Measurements from ENCODE around the gene CLCN6.

Gene CLCN6

DNA sequence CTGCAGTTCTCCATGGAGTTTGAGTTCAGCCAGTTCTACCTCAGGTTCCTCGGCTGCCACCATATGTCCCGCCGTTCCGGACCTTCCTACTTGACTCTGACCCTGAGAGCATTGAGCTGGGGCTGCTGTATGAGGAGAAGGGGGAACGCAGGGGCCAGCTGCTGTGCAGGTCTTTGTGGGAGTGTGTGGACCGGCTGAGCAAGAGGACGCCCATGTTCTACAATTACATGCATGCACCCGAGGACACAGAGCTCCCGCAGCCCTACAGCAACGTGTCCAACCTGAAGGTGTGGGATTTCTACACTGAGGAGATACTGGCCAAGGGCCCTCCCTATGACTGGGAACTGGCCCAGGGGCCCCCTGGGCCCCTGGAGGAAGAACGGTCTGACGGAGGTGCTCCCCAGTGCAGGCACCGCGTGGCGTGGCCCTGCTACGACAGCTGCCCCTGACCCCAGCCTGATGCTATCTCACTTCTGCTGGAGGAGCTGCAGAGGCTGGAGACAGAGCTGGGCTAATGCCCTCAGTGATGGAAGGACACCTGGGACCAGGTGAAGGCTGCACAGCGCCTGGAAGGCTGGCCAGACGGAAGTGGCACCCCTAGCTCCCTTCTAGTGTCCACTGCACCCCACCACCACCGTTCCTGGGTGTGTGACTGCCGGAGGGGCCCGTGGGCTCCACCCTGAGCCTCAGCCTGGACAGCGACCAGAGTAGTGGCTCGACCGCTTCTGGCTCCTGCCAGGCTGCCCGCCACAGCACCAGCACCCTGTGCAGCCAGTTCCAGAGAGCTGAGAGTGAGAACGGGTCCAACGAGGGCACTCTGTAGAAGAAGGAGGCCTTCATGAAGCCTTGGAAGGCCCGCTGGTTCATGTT lies 73.6 kb downstream of the CLCN6 start:
- DNase-seq (ENCODE audit: low spot score) = no peak

DNA sequence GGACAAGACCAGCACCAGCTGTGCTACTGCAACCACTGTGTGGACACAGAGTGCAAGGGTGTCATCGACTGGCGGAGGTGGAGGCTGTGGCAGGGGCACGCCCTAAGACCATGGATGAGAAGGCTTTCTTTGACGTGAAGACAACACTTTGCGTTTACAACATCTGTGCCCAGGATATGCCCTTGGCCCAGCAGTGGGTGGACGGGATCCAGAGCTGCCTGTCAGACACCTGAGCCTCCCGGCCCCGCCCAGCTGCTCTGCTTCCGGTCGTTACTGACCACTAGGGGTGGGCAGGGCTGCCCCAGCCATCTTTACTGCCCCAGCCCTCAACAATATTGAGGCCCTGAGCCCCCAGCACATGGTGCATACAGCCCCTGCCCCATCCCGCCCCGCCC lies 74.2 kb downstream of the CLCN6 start:
- no peak for DNase-seq (ENCODE audit: low spot score)

DNA sequence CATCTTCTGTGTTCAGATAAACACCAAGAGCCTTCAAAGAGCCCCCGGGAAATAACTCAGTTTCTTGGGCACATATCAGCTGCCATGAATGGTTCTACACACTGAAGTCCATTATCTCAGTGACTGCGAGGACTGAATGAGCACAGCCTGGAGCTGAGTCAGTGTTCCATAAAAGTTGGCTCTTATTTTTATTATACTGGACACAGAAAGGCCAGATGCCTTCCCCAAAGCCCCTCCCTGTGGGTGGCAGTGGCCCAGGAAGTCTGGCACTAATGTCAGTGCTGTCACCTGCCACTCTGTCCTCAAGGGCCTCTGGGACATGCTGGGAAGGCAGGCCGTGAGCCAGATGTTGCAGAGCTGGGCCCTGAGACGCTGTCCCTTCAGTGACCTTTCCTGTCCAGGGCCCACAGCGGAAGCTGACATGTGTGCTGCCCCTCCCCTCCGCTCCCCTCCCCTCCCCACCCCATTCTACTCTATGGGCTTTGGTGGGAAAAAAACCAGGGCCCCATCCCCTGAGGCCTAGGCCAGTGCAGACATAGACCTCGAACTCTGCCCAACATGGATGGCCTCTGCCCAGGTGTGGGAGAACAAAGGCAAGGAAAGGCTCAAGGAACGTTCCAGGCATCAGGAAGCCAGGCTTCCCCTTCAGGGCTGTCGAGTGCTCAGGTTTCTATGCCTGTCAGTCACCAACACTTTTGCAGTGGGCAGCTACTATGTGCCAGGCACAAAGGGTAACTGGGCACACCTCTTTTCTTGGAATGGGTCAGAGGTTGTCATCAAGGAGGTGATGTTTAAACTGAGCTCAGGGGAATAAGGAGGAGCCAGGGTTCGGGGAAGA lies 75.1 kb downstream of the CLCN6 start:
- no peak for DNase-seq (ENCODE audit: low spot score)

DNA sequence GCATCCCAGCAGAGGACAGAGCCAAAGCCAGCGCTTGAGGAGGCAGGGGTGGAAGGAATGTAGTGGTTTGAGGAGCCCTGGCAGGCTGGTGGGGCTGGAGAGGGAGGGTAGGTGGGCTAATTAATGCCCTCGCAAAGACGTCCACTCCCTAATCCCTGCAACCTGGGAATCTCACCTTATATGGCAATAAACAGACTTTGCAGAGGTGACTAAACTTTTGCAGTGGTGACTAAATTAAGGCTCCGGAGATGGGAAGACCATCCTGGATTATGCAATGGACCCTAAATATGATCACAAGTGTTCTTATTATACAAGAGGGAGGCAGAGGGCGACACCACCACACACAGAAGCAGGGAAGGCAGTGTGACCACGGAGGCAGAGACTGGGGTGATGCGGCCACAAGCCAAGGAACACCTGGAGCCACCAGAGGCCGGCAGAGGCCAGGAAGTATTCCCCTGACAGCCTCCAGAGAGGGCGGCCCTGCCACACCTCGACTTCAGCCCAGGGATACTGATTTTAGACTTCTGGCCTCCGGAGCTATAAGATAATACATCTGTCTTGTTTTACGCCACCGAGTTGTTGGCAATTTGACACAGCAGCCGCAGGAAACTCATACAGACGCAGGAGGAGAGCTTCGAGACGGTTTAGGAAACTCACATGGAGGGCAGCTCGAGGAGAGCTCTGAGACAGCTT lies 75.9 kb downstream of the CLCN6 start:
- DNase-seq (ENCODE audit: low spot score) = no peak

DNA sequence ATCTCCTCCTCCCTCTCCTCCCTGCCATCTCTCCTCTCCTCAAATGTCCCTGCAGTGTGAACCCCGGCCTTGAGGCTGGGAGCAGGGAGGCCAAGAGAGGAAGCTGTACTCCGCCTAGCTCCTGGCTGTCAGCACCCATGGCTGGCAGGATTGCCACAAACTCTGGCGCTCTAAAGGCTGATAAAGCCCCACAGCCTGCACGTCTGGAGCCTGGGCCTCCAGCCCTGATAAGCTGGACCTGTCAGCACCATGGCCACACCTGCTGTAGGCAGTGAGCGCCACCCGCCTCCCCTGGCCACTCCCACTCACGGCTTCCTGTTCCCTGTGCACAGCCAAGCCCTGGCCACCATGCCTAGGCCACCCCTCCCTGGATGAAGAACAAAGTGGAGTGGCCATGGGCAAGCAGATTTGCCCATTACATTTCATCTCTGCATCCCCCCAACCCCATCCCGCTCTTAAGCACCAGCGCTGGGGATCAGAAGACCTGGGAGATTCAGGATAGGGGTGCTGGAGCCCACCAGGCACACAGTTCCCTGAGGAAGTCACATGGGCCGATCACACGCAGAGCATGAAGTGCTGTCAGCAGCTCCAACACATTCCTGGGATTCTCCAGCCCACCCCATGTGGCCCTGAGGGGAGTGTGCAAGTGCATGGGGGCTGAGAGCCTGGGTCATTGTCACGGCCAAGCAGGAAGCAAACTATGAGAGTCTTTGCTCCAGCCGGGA lies 77.0 kb downstream of the CLCN6 start:
- DNase-seq (ENCODE audit: low spot score) = no peak

DNA sequence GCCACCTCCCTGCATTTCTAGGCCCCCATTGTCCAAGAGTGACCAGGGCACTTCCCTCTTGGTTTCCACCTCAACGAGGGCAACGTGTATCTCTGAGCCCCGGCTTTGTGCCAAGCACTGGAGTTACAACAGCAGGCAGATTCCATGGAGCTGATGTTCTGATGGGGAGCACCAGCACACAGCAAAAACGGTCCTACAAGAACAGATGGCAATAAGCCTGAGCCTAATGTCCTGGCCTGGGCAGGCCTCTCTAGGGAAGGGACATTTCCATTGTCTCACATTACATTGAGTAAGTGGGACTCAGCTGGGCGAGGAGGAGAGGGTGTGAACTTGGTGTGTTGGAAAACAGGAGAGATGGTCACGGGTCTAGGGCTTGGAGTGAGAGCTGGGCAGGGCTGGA lies 79.9 kb downstream of the CLCN6 start:
- no peak for DNase-seq (ENCODE audit: low spot score)

DNA sequence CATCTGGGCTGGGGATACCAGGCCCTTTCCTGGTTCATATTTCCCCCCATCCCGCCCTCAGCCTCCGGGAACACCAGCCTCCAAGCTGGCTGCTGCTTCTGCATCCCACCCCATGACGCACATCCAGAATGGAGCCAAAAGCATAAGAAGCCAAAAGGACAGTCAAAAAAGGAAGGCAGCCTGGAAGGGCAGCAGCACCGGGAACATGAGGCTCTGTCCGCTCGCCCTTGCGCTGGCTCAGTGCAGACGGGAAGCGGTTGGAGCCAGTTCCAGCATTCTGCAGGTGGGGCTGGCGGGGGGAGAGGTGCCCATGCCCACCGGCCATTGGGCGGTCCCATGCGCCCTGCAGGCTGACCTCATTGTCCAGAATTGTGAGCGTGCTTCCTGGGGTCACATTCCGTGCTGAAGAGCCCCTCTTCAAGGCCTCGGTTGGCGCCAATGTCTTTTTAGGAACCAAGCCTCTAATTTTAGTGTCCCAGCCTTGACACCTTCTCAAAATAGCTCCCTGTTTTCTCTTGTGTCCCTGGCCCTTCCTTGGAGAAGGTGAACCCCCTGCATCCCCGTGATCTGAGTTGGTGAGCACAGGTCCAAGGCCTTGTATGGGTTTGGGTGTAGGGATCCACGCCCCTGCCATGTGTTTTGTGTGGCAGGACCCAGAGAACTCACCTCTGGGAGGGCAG lies 81.1 kb downstream of the CLCN6 start:
- no peak for DNase-seq (ENCODE audit: low spot score)

DNA sequence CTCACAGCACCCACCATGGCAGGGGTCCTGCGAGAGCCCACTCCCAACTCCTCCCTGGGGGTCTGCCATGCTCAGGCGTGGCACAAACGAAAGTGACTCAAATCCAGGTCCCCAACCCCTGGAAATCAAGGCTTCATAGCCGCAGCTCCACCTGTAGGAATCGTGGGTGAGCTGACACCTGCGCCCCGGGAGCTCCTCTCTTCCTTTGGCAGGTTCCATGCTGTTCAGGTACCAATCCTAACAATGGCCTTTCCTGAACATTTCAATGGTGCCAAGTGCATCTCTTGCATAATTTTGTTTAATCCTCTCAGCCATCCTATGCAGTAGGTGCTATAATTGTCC lies 81.6 kb downstream of the CLCN6 start:
- no peak for DNase-seq (ENCODE audit: low spot score)

DNA sequence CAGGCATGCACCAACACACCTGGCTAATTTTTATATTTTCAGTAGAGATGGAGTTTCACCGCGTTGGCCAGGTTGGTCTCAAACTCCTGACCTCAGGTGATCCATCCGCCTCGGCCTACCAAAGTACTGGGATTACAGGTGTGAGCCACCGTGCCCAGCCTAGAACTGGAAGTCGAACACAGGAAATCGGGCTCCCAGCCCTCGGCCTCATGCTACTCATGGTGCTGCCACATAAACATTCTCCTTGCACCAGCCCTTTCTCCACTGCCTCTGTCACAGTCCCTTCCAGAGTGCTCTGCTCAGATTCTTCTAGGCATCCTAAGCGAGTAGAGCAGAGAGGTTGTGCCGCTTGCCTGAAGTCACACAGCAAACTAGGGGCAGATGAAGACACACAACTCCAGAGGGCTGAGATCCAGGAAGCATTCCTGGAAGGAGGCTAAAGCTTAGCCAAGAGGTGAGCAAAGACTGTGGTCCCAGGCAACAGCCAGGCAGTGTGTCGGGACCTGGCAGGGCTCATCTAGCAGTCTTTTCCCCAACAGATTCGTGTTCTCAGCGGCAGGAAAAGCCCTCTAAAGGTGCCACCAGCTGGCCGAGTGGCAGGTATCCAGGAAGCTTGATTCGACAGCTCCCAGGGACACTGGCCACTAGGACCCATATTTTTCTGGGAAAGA lies 82.3 kb downstream of the CLCN6 start:
- DNase-seq (ENCODE audit: low spot score) = no peak

DNA sequence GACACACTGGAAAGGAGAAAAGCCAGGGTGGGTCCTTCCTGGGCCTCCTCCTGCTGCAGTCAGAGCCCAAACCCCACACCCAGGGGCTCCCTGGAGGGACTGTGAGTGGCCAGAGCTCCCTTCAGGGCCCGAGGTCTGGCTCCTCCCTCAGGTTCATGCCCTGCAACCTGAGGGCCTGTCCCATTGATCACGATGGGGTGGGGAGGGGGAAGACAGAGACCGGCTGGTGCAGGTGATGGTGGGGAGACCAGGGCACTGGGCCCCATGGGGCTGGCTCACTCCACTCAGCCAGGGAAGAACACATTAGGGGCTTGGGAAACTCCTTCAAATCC lies 82.9 kb downstream of the CLCN6 start:
- DNase-seq (ENCODE audit: low spot score) = no peak

DNA sequence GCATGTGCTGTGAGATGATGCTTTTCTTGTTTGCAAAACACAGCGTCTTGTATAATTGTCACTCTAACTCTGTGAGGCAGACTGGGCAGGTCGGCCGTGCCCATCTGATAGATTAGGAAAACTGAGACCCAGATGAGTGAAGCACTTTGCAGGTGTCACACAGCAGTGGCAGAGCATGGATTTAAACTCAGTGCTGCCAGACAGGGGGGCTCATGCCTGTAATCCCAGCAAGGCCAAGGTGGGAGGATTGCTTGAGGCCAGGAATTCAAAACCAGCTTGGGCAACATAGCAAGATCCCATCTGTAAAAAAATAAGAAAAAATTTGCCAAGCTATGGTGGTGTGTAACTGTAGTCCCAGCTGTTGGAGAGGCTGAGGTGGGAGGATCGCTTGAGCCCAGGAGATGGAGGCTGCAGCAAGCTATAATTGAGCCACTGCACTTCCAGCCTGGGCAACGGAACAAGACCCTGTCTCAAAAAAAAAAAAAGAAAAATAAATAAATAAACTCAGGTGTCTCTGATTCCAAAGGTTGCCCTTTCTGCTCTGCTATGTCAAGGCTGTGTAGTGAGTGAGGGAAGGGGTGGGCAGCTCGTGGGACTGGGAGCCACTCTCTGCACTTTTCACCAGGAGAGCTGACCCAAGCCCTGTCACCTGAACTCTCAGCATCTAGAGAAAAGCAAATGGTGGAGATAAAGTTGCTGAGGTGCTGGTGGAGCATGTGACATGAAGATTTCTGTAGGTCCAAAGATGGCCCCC lies 85.6 kb downstream of the CLCN6 start:
- no peak for DNase-seq (ENCODE audit: low spot score)
